Erythroblast (primary cell): ENCODE measurements around the gene TFEC.
"Not testable (repeated sequence)": the region's sequence is repeated elsewhere in the genome, so short reads cannot be mapped to it uniquely, and the experiment has no call there.

ENCODE experiments used
- DNase-seq, 2 experiments: peaks; one replicate each; lab custom pipeline; 2025; lab: John Stamatoyannopoulos, UW
- GATA1 ChIP-seq: IDR thresholded peaks from 2 replicates; pipeline ENCODE4 v1.6.1; 2011; ENCODE audit warnings: low read depth, mild to moderate bottlenecking, control low read depth, low read length, moderate library complexity
- POLR2A ChIP-seq: IDR thresholded peaks from 2 replicates; pipeline ENCODE4 v1.6.1; 2011; ENCODE audit warnings: mild to moderate bottlenecking, low read length

Gene TFEC

DNA sequence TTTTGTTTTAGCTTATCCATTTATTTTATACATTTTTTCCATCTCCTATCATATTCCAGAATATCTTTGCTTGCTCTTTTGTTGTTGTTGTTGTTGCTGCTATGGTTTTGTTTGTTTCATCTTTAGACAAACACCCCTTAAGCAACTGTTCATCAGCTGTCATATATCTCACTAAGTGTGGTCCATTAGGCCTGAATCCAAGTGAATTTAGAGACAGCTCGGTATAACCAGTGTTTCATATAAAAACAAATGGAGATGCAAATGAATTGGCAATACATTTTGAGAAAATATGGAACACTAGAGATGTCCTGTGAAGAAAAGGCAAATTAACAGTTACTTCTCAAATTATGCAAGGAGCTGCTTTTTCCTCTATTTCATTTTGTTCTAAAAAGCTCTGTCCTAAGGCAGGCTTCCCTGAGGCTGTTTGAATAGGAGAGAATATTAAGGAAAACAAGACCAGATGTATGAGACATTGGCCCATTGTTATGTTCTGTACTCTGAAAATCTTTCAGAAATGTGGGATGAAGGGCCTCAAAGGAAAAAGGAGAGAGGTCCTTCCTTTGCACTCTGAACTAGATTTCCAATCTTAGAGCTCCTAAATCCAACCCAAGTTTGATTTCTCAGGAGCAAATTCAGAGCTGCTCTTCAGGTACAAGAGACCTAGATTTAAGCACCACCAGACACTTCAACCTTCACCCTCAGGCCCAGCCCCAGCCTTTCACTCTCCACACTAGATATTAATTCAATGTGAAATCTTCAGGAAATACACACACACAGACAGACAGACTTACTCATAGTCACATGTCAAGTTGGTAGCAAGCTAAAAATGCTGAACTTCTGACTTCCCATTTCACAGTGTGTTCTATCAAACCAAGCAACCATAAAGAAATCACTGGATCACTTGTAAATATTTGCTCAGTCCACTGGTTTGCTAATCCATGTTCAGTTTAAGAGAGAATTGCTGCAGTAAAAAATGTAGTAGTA lies 5.4 kb downstream of the TFEC start:
- DNase-seq = no peak
- no peak for TF ChIP-seq POLR2A
- TF ChIP-seq GATA1 = no peak

DNA sequence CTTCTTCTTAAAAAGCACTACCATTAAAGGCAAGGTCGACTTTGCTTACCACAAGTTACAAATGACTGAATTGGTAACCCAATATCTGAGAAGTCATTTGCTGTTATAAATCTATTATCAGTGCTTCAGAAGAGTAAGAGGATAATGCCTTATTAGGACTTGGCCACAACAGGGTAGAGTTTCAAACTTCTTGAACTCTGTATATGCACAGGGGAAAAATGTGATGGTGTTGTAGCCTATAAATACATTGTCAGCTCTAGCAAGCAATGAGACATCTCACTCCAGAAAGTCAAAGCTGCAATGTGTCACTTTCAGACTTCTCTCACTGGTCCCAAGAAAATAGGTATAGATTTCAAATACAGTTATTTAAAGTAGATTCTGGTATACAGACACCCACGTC lies 9.3 kb downstream of the TFEC start:
- no peak for TF ChIP-seq GATA1
- no peak for TF ChIP-seq POLR2A
- DNase-seq = no peak

DNA sequence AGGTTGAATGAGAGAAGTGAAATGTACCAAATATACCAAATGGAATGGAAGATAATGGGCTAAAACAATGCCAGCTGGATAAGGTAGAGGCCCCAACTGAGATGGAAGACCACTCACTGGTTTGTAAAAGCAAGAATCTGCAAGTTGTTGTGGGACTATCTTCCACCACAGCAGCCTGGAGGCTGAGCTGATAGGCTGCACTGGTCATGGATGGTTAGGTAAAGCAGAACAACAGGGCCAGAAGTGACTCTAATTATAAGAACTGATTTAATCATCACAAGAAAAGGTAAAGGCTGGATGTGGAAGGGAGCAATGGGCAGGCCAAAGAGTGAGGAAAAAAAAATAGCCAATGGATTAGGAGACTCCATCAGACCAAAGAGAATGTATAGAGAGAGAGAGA lies 11.8 kb downstream of the TFEC start:
- TF ChIP-seq POLR2A (no peak), GATA1 (no peak)
- no peak for DNase-seq

GRCh38 chr7:116013675-116014074 lies 16.9 kb downstream of the TFEC start:
- no peak for TF ChIP-seq POLR2A
- no peak for TF ChIP-seq GATA1
- DNase-seq = no peak

DNA sequence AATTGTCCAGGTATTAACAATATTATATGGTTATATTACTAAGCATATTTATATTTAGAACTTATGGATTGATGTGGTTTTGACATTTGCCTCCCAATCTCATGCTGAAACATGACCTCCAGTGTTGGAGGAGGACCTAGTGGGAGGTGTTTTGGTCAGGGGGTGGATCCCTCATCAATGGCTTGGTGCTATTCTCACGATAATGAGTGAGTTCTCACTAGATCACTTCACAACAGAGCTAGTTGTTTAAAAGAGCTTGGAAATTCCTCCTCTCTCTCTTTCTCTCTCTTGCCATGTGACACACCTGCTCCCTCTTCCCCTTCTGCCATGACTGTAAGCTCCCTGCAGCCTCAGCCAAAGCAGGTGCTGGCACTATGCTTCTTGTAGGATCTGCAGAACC lies 19.0 kb downstream of the TFEC start:
- DNase-seq = no peak
- no peak for TF ChIP-seq POLR2A
- no peak for TF ChIP-seq GATA1

- DNase-seq = not testable (repeated sequence)
Observed at GRCh38 chr7:116004762-116005161, 25.8 kb downstream of the TFEC start.

DNA sequence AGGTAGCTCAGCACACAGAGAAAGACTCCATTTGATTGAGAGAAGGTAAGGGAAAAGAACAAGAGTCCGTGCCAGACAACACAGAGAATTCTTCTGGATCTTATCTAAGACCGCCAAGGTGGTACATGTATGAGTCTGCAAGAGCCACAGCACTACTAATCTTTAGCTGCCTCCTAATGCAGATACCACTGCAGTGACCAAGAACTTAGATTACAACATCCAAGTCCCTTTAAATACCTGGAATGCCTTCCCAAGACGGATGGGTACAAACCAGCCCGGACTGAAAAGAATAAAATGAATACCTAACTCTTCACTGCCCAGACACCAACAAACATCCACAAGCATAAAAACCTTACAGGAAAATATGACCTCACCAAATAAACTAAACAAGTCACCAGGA lies 33.3 kb downstream of the TFEC start:
- no peak for DNase-seq

GRCh38 chr7:115995701-115996100 lies 34.9 kb downstream of the TFEC start:
- no peak for TF ChIP-seq GATA1
- TF ChIP-seq POLR2A = no peak

More for the DNA sequence above, 33.3 kb downstream of the TFEC start:
- TF ChIP-seq GATA1 (no peak), POLR2A (no peak)

GRCh38 chr7:115988401-115988800 lies 42.2 kb downstream of the TFEC start:
- TF ChIP-seq GATA1 (no peak), POLR2A (no peak)
- no peak for DNase-seq

More at GRCh38 chr7:115995701-115996100, 34.9 kb downstream of the TFEC start:
- no peak for DNase-seq

DNA sequence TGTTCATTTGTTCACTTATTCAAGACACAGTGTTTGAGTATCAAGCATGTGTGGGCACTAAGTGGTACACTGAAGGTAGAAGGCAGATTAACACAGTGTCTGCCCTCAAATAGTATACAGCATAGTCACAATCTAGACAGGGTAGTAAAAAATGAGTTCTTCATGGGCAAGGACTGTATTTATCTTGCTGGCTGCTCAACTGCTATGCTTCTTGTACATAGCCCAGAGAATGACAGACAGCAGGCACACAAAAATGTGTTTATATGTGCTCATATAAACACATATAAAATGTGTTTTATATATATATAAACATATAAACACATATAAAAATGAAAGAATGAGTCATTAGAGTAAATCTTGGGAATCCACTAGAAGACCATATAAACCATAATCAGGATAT lies 43.1 kb downstream of the TFEC start:
- TF ChIP-seq GATA1 (no peak), POLR2A (no peak)
- no peak for DNase-seq

- TF ChIP-seq GATA1 = no peak
- no peak for TF ChIP-seq POLR2A
- no peak for DNase-seq
Observed at GRCh38 chr7:115984105-115984504, 46.5 kb downstream of the TFEC start.

- no peak for TF ChIP-seq GATA1
- no peak for TF ChIP-seq POLR2A
- DNase-seq = no peak
Observed at GRCh38 chr7:115980159-115980558, 50.4 kb downstream of the TFEC start.

DNA sequence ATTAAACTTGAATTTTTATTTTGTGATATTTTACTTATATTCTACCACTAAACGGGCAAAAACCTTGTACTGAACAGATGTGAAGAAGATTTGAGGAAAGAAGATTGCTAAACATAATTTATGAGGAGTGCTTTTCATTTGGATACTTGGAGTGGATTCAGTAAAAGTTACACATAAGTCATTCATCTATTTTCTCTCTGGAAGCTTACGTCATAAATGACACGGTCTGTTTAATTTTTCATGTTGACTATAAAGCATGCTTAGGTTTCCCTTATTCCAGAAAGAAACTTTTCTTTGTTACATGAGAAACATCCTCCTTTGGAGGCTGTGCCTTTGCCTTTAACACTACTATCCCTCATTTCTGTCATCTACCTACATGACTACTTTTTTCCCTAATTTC lies 53.9 kb downstream of the TFEC start:
- no peak for TF ChIP-seq GATA1
- no peak for TF ChIP-seq POLR2A
- DNase-seq = no peak

DNA sequence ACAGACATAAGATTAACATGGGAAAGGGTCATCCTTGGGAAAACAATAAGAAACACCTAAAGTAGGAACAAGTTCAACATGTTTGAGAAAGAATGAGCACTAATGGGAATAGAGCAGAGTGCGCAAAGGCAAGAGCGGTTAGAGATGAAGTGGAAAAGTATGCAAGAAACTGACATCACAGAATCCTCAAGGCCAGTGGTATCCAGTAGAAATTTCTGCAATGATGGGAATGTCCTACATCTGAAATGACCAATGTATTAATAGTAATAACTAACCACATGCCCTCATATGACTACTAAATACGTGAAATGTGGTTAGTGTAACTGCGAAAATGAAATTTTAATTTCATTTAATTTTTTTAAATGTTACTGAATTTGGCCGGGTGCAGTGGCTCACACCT lies 54.8 kb downstream of the TFEC start:
- TF ChIP-seq GATA1 (no peak), POLR2A (no peak)

DNA sequence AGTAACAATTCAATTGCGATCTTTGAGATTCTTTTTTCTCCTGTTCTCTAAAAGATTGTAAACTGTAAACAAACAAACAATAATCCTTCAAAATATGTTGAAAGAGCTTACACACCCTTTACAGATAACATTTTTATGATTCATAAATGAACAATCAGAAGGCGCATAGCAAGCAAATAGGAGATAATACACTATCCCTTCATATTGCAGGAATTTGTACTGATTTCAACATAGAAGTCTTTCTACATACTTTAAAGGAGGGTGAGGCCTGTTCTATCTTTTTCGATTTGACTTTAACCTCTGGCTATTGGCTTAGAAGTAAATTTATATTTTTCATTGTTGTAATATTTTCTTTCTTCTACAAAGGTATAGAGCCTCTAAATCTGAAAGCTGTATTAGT lies 57.2 kb downstream of the TFEC start:
- TF ChIP-seq GATA1 (no peak), POLR2A (no peak)
- no peak for DNase-seq

More for the DNA sequence above, 54.8 kb downstream of the TFEC start:
- no peak for DNase-seq
